RWPE2 (cell line): Measurements from ENCODE around the gene SRSF8.

Source experiments
- ATAC-seq: fragments of 200-7000 bp; cut with Tn5 transposase; 3 replicates; pipeline ENCODE4 v1.9.1; 2021; ENCODE audit warnings: low read depth
- DNase-seq: peaks from one replicate; pipeline ENCODE4 v3.0.0-alpha.2; 2020; ENCODE audit warnings: low spot score
- H3K27ac ChIP-seq: fragments of 450-650 bp; 2 replicates; pipeline ENCODE4 v1.5.1; 2017; ENCODE audit warnings: mild to moderate bottlenecking; ENCODE audit not compliant: poor library complexity, severe bottlenecking
- H3K27me3 ChIP-seq: fragments of 250-450 bp; sonication (Bioruptor Pico); 2 replicates; pipeline ENCODE4 v1.5.1; 2021; ENCODE audit warnings: mild to moderate bottlenecking, moderate library complexity; ENCODE audit not compliant: insufficient read depth, poor library complexity, severe bottlenecking
- H3K36me3 ChIP-seq: fragments of 250-450 bp; sonication (Bioruptor Pico); 2 replicates; pipeline ENCODE4 v1.5.1; 2020; ENCODE audit warnings: low read depth, mild to moderate bottlenecking, moderate library complexity
- H3K4me1 ChIP-seq: fragments of 250-450 bp; sonication (Bioruptor Pico); 2 replicates; pipeline ENCODE4 v1.5.1; 2021; ENCODE audit warnings: mild to moderate bottlenecking, moderate library complexity; ENCODE audit not compliant: insufficient read depth, poor library complexity, severe bottlenecking
- H3K4me3 ChIP-seq: fragments of 250-450 bp; sonication (Bioruptor Pico); 2 replicates; pipeline ENCODE4 v1.5.1; 2021; ENCODE audit warnings: mild to moderate bottlenecking, moderate library complexity; ENCODE audit not compliant: severe bottlenecking
- H3K9me3 ChIP-seq: fragments of 250-450 bp; sonication (Bioruptor Pico); 2 replicates; pipeline ENCODE4 v1.5.1; 2021; ENCODE audit warnings: mild to moderate bottlenecking, moderate library complexity; ENCODE audit not compliant: severe bottlenecking
- TF ChIP-seq, protein P1 (sequence below): fragments of 450-650 bp; IDR thresholded peaks from one replicate; pipeline ENCODE4 v1.5.1; 2017; ENCODE audit warnings: mild to moderate bottlenecking, moderate library complexity; ENCODE audit not compliant: poor library complexity, severe bottlenecking

The SRSF8 gene

DNA sequence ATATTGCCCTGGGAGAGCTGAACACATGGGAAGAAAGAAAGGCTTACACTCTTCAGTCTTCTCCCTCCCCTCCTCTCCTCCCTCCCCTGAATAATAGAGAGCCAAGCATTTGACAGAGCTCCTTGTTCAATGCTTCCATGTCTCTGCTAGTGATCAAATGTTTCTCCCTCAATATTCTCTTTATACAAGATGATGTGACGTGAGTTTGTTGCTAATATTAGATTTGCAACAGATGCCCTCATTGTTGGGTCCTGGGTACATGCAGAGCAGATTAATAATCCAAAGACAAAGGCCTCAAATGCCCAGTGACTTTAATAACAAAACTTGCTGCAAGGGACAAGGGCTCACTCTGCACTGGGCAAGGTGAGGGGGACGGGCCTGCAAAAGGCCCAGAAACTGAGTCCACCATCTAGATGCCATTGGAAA, 15.9 kb downstream of the SRSF8 start:
- TF ChIP-seq, protein P1, sequence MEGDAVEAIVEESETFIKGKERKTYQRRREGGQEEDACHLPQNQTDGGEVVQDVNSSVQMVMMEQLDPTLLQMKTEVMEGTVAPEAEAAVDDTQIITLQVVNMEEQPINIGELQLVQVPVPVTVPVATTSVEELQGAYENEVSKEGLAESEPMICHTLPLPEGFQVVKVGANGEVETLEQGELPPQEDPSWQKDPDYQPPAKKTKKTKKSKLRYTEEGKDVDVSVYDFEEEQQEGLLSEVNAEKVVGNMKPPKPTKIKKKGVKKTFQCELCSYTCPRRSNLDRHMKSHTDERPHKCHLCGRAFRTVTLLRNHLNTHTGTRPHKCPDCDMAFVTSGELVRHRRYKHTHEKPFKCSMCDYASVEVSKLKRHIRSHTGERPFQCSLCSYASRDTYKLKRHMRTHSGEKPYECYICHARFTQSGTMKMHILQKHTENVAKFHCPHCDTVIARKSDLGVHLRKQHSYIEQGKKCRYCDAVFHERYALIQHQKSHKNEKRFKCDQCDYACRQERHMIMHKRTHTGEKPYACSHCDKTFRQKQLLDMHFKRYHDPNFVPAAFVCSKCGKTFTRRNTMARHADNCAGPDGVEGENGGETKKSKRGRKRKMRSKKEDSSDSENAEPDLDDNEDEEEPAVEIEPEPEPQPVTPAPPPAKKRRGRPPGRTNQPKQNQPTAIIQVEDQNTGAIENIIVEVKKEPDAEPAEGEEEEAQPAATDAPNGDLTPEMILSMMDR = no peak
- no peak overlapping the region for H3K27ac ChIP-seq
- peaks cover 14% of the 10 kb centered on the region for H3K4me1 ChIP-seq
- H3K4me3 ChIP-seq = no peak overlapping the region
- H3K9me3 ChIP-seq = no peaks in the 10 kb centered on the region
- H3K27me3 ChIP-seq = no peaks in the 10 kb centered on the region
- ATAC-seq (no peak), DNase-seq (no peak)
- no peaks in the 10 kb centered on the region for H3K36me3 ChIP-seq

DNA sequence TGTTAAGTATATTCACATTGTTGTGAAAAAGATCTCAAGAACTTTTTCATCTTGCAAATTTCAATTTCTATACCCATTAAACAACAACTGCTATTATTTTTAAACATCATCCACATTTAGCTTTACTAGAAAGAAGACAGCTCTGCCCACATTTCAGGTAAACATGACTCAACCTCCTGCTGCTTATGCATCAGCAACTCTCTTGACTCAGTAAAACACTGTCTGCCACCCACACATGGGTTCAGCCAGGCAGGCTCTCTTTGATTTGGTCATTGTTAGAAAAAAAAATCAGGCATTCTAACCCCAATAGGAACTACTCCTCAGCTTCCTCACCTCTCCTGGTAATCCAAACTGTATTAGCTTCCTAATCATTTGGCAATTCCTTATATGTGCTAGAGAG, 17.8 kb downstream of the SRSF8 start:
- ATAC-seq = peak; percentile 92
- Histone ChIP-seq H3K9me3 (no peaks in the 10 kb centered on the region), H3K27ac (no peak overlapping the region), H3K4me1 (peaks cover 14% of the 10 kb centered on the region), H3K36me3 (no peaks in the 10 kb centered on the region), H3K27me3 (no peaks in the 10 kb centered on the region), H3K4me3 (no peak overlapping the region)
- TF ChIP-seq, protein P1 = no peak
- no peak for DNase-seq

DNA sequence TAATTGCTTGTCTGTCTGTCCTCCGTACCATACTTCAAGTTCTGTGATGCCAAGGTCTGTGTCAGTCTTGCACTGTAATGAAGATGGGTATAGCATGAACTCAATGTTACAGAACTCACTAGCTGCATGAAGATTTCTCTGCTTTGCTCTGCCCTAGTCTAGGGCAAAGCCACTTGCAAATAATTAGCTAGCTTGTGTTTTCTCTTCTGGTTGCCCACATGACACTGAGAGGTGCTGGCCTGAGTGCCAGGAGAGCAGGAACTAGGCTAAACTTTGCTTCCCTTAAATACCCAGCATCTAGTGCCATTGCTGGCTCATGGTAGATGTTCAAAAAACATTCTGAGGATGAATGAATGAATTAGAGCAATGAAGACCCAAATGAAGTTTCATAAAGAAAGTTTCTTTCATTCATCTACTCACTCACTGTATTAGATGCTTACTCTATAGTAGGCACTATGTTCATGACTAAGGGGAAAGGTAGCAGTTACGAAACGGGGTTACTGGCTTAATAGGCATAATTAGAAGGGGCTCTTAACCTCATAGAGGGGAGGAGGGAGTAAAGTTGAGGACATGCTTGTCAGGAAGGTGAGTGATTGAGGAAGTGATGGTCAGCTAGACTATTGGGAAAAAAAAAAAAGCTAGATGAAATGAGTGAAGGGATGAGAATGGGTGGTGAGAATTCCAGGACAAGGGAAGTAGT, 18.5 kb downstream of the SRSF8 start:
- H3K4me3 ChIP-seq = no peak overlapping the region
- H3K27me3 ChIP-seq = no peaks in the 10 kb centered on the region
- H3K9me3 ChIP-seq = no peaks in the 10 kb centered on the region
- H3K4me1 ChIP-seq = peaks cover 14% of the 10 kb centered on the region
- ATAC-seq (no peak), DNase-seq (no peak)
- TF ChIP-seq, protein P1 = no peak
- no peaks in the 10 kb centered on the region for H3K36me3 ChIP-seq
- no peak overlapping the region for H3K27ac ChIP-seq

DNA sequence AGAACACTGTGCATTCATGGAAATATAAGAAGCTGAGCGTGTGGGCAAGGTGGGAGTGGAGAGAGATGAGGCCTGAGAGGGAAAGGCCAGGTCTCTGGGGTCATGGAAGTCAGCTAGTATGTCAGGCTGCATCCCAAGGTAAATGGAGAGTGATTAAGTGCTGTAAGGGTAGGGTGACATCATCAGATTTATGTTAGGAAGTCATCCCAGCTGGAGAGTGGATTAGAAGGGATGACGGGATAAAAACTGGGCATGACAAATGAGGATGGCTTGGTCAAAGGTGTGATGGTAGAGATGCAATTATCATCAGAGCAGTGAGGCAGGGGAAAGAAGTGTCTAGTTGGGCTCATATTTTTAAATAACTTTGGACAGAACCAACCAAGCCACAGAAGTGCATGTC, 19.4 kb downstream of the SRSF8 start:
- no peak overlapping the region for H3K27ac ChIP-seq
- peaks cover 14% of the 10 kb centered on the region for H3K4me1 ChIP-seq
- DNase-seq (no peak), ATAC-seq (no peak)
- no peaks in the 10 kb centered on the region for H3K27me3 ChIP-seq
- no peak overlapping the region for H3K4me3 ChIP-seq
- TF ChIP-seq, protein P1 = no peak
- no peaks in the 10 kb centered on the region for H3K36me3 ChIP-seq
- no peaks in the 10 kb centered on the region for H3K9me3 ChIP-seq

DNA sequence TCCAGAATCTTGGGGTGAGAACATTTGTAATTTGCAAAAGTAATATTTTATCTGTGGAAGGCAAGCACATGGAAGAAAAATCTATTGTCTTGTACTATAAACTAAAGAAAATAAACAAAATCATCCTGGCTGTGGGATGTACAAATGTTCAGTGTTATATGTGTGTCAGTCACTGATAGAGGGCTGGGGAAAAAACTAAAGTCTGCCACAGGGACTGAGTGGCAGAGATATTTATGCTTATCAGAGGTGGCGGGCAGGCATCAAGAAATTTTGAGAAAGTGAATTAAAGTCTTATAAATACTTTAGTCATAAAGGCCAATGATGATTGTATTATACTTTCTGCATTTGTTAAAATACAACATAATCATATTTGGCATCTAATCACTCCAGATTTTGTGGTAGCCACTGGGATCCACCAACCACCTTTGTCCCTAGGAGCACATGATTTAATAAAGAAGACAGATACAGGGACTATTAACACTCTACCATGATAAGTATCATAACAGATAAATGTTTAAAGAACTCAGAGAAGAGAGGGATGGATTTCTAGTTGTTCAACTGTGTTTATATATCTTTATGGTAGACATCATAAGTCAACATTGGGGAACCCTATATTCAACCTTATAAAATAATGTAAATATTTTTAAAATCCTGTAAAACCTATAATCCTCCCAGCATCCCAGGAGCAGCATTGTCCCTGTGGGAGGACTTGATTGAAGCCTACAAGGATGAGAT, 20.3 kb downstream of the SRSF8 start:
- Histone ChIP-seq H3K9me3 (no peaks in the 10 kb centered on the region), H3K27ac (no peak overlapping the region), H3K4me1 (peaks cover 10% of the 10 kb centered on the region), H3K36me3 (no peaks in the 10 kb centered on the region), H3K4me3 (no peak overlapping the region), H3K27me3 (no peaks in the 10 kb centered on the region)
- DNase-seq (no peak), ATAC-seq (no peak)
- TF ChIP-seq, protein P1 = no peak
